ENCODE results near the gene SFT2D3.
A peak's percentile ranks its signal among the peaks of the same experiment; 100 is the strongest.

The SFT2D3 gene

GRCh38 chr2:127721311-127721977, 20.1 kb downstream of the SFT2D3 start:
- no peak overlapping the region for H3K4me3 ChIP-seq (ENCODE audit: low read depth, low read length)
- TF ChIP-seq CTCF (conservative IDR thresholded peaks at IDR 0.05; ENCODE audit: low read depth, low read length) = no peak
- DNase-seq (ENCODE audit: low read depth) = peak; percentile 51

GRCh38 chr2:127721978-127722355, 20.7 kb downstream of the SFT2D3 start:
- TF ChIP-seq CTCF (conservative IDR thresholded peaks at IDR 0.05; ENCODE audit: low read depth, low read length) = no peak
- DNase-seq (ENCODE audit: low read depth) = peak; percentile 42

GRCh38 chr2:127722807-127723206, 21.5 kb downstream of the SFT2D3 start:
- no peak for TF ChIP-seq CTCF (conservative IDR thresholded peaks at IDR 0.05; ENCODE audit: low read depth, low read length)
- no peak for DNase-seq (ENCODE audit: low read depth)

More at GRCh38 chr2:127721978-127722355, 20.7 kb downstream of the SFT2D3 start:
- no peak overlapping the region for H3K4me3 ChIP-seq (ENCODE audit: low read depth, low read length)

GRCh38 chr2:127726158-127726880, 25.0 kb downstream of the SFT2D3 start:
- no peak for TF ChIP-seq CTCF (conservative IDR thresholded peaks at IDR 0.05; ENCODE audit: low read depth, low read length)
- no peak overlapping the region for H3K4me3 ChIP-seq (ENCODE audit: low read depth, low read length)
- DNase-seq (ENCODE audit: low read depth) = no peak

More at GRCh38 chr2:127722807-127723206, 21.5 kb downstream of the SFT2D3 start:
- H3K4me3 ChIP-seq (ENCODE audit: low read depth, low read length) = no peak overlapping the region

- H3K4me3 ChIP-seq (ENCODE audit: low read depth, low read length) = no peak overlapping the region
- TF ChIP-seq CTCF (conservative IDR thresholded peaks at IDR 0.05; ENCODE audit: low read depth, low read length) = no peak
- DNase-seq (ENCODE audit: low read depth) = no peak
Observed at GRCh38 chr2:127733113-127733815, 32.0 kb downstream of the SFT2D3 start.

- peak; percentile 48 for DNase-seq (ENCODE audit: low read depth)
- H3K4me3 ChIP-seq (ENCODE audit: low read depth, low read length) = peak overlapping the region; percentile 12
- TF ChIP-seq CTCF (conservative IDR thresholded peaks at IDR 0.05; ENCODE audit: low read depth, low read length) = no peak
Observed at GRCh38 chr2:127733816-127734537, 32.7 kb downstream of the SFT2D3 start.

All from choroid plexus epithelial cell (primary cell).